Suprapubic skin (tissue), 4 donors: Measurements from ENCODE around the gene ZNF124. TPM values are rescaled to one million over a fixed set of nuclear protein-coding genes. Genes with fewer than 3 reads are reported as not detected.
A peak's percentile ranks its signal among the peaks of the same experiment; 100 is the strongest.

Experiments used
- DNase-seq, 2 donors: peaks; one replicate each; pipeline ENCODE4 v3.0.0-alpha.2; 2019; ENCODE audit warnings: low spot score in 2 of 2
- H3K27ac ChIP-seq: fragments of 200-600 bp; sonication (generic); one replicate; pipeline ENCODE4 v1.5.1; 2019
- H3K27me3 ChIP-seq: fragments of 200-600 bp; sonication (generic); one replicate; pipeline ENCODE4 v1.5.1; 2019
- H3K36me3 ChIP-seq: fragments of 200-600 bp; sonication (generic); one replicate; pipeline ENCODE4 v1.5.1; 2019
- H3K4me1 ChIP-seq: fragments of 200-600 bp; sonication (generic); one replicate; pipeline ENCODE4 v1.5.1; 2019
- H3K4me3 ChIP-seq: fragments of 200-600 bp; sonication (generic); one replicate; pipeline ENCODE4 v1.5.1; 2019; ENCODE audit warnings: mild to moderate bottlenecking
- H3K9me3 ChIP-seq: fragments of 200-600 bp; sonication (generic); one replicate; pipeline ENCODE4 v1.5.1; 2019
- CTCF ChIP-seq, 2 donors: fragments of 200-600 bp in 1 of 2; fragments of 450-650 bp in 1 of 2; sonication (generic) in 1 of 2; IDR thresholded peaks; one replicate each; pipeline ENCODE4 v1.5.1; 2016 to 2019; ENCODE audit warnings: antibody characterized with exemption in 2 of 2, mild to moderate bottlenecking in 1 of 2, moderate library complexity in 1 of 2
- EP300 ChIP-seq: sonication (generic); formaldehyde crosslinking; IDR thresholded peaks from one replicate; pipeline ENCODE4 v1.6.1; 2017; ENCODE audit warnings: antibody characterized with exemption
- POLR2A ChIP-seq, 2 donors: fragments of 450-650 bp; IDR thresholded peaks; one replicate each; pipeline ENCODE4 v1.6.1; 2017; ENCODE audit warnings: antibody characterized with exemption in 2 of 2, mild to moderate bottlenecking in 2 of 2, moderate library complexity in 2 of 2
- POLR2AphosphoS5 ChIP-seq, 3 donors: sonication (generic); formaldehyde crosslinking; IDR thresholded peaks; one replicate each; pipeline ENCODE4 v1.6.1; 2017; ENCODE audit warnings: antibody characterized with exemption in 3 of 3
- WGBS: methylation state at CpG from one replicate; pipeline ENCODE4 v1.1.5; 2018; 5-methylcytosine and 5-hydroxymethylcytosine counted together
- total RNA-seq, 4 donors: library from RNA; depleted of rRNA; stranded (reverse); fragments of >200 nt; gene quantifications; one replicate each; pipeline ENCODE4 v1.1.0, GENCODE V29; 2016

Gene ZNF124
- total RNA-seq, 4 donors from 2014 or later, result 12.6 to 15.1 (median 14.4) TPM

- Histone ChIP-seq H3K27me3 (no peaks in the 10 kb centered on the region), H3K4me3 (peak overlapping the region; percentile 79), H3K9me3 (no peaks in the 10 kb centered on the region), H3K4me1 (peaks cover 22% of the 10 kb centered on the region), H3K27ac (peak overlapping the region; percentile 76), H3K36me3 (no peaks in the 10 kb centered on the region)
- no CpG with 5 or more reads among the region's 62 CpGs for WGBS
- TF ChIP-seq POLR2A (IDR thresholded peaks at IDR 0.05) (no peak), EP300 (no peak), CTCF (IDR thresholded peaks at IDR 0.05) (no peak), POLR2AphosphoS5 (IDR thresholded peaks at IDR 0.05) (no peak)
- DNase-seq, result no peak
These were observed 60.5 kb downstream of the ZNF124 start for GRCh38 chr1:247111259-247111699.

- Histone ChIP-seq H3K4me1 (peaks cover 22% of the 10 kb centered on the region), H3K36me3 (no peaks in the 10 kb centered on the region), H3K27me3 (no peaks in the 10 kb centered on the region), H3K9me3 (no peaks in the 10 kb centered on the region), H3K4me3 (peak overlapping the region; percentile 79), H3K27ac (peak overlapping the region; percentile 76)
- TF ChIP-seq POLR2AphosphoS5 (IDR thresholded peaks at IDR 0.05) (no peak), CTCF (IDR thresholded peaks at IDR 0.05) (no peak), POLR2A (IDR thresholded peaks at IDR 0.05) (no peak), EP300 (no peak)
- WGBS, result 16% methylated on average over 24 of the region's 30 CpGs
- DNase-seq, result no peak
These were observed 61.1 kb downstream of the ZNF124 start for GRCh38 chr1:247110627-247111258.

GRCh38 chr1:247107694-247108093 is 64.1 kb downstream of the ZNF124 start:
- no peak overlapping the region for H3K27ac ChIP-seq
- DNase-seq, result no peak
- H3K36me3 ChIP-seq, result no peaks in the 10 kb centered on the region
- no peak for TF ChIP-seq EP300
- no peak for TF ChIP-seq CTCF (IDR thresholded peaks at IDR 0.05)
- no peak for TF ChIP-seq POLR2AphosphoS5 (IDR thresholded peaks at IDR 0.05)
- no peak overlapping the region for H3K4me3 ChIP-seq
- no peaks in the 10 kb centered on the region for H3K9me3 ChIP-seq
- WGBS, result 86% methylated on average over 7 of the region's 7 CpGs
- no peaks in the 10 kb centered on the region for H3K27me3 ChIP-seq
- peaks cover 39% of the 10 kb centered on the region for H3K4me1 ChIP-seq

GRCh38 chr1:247105966-247106365 is 65.9 kb downstream of the ZNF124 start:
- Histone ChIP-seq H3K4me3 (no peak overlapping the region), H3K27ac (no peak overlapping the region), H3K27me3 (no peaks in the 10 kb centered on the region), H3K9me3 (peaks cover 11% of the 10 kb centered on the region), H3K4me1 (peaks cover 24% of the 10 kb centered on the region), H3K36me3 (peaks cover 11% of the 10 kb centered on the region)
- no peak for TF ChIP-seq CTCF (IDR thresholded peaks at IDR 0.05)
- no peak for TF ChIP-seq EP300
- TF ChIP-seq POLR2AphosphoS5 (IDR thresholded peaks at IDR 0.05), result no peak
- TF ChIP-seq POLR2A (IDR thresholded peaks at IDR 0.05), result no peak
- DNase-seq, result no peak
- 89% methylated on average over 15 of the region's 15 CpGs for whole genome bisulfite sequencing

Other genes starting within 250 kb of the ZNF124 start
- 100 to 1,000 TPM in 1 of 4 donors, 10 to 100 TPM in 3; 32.2 to 106 (median 38.2) TPM for gene AHCTF1, start 240.1 kb downstream of the ZNF124 start, total RNA-seq
- gene ZNF695, start 164.0 kb downstream of the ZNF124 start, total RNA-seq, result under 1 TPM in 1 of 4 donors, not detected in 3; 0.70 TPM
- 1 to 10 TPM; 2.1 to 4.3 (median 2.5) TPM for gene ZNF670, start 93.2 kb downstream of the ZNF124 start, total RNA-seq
- 10 to 100 TPM in 1 of 4 donors, 1 to 10 TPM in 3; 4.6 to 10.5 (median 5.8) TPM for gene ZNF669, start 67.7 kb downstream of the ZNF124 start, total RNA-seq
- gene VN1R5, start 84.1 kb upstream of the ZNF124 start, total RNA-seq, result not detected
- 10 to 100 TPM; 17.5 to 45.7 (median 21.2) TPM for gene ZNF496, start 159.8 kb upstream of the ZNF124 start, total RNA-seq
- 1 to 10 TPM in 3 of 4 donors, under 1 TPM in 1; 0.87 to 1.6 (median 1.3) TPM for gene NLRP3, start 244.2 kb upstream of the ZNF124 start, total RNA-seq